Neutrophil (primary cell): Measurements from ENCODE around the gene CDKAL1.

ENCODE experiments used
- H3K27ac ChIP-seq: fragments of 200-600 bp; sonication (generic); 2 replicates; pipeline ENCODE4 v1.5.1; 2016; ENCODE audit warnings: mild to moderate bottlenecking, moderate library complexity
- H3K27me3 ChIP-seq: fragments of 200-600 bp; sonication (generic); 2 replicates; pipeline ENCODE4 v1.6.0; 2016; ENCODE audit warnings: mild to moderate bottlenecking
- H3K36me3 ChIP-seq: fragments of 200-600 bp; sonication (generic); 2 replicates; pipeline ENCODE4 v1.5.1; 2017
- H3K4me1 ChIP-seq, 2 experiments: fragments of 200-600 bp in 1 of 2; sonication (generic) in 1 of 2; 1 replicate in 1 of 2; 2 replicates in 1 of 2; pipeline versions ENCODE4 v1.5.1 to v1.6.1; 2013 to 2016; ENCODE audit warnings: low read depth in 1 of 2, low read length in 1 of 2, mild to moderate bottlenecking in 1 of 2, moderate library complexity in 1 of 2; ENCODE audit not compliant: control insufficient read depth in 1 of 2, insufficient read depth in 1 of 2
- H3K4me3 ChIP-seq, 2 experiments: fragments of 200-600 bp in 1 of 2; sonication (generic) in 1 of 2; 1 replicate in 1 of 2; 2 replicates in 1 of 2; pipeline ENCODE4 v1.5.1; 2013 to 2016; ENCODE audit warnings: low read depth in 1 of 2, low read length in 1 of 2, mild to moderate bottlenecking in 1 of 2, moderate library complexity in 1 of 2
- H3K9me3 ChIP-seq: fragments of 200-600 bp; sonication (generic); 2 replicates; pipeline ENCODE4 v1.5.1; 2016
- CTCF ChIP-seq: fragments of 200-600 bp; sonication (generic); IDR thresholded peaks from 2 replicates; pipeline ENCODE4 v1.5.1; 2016; ENCODE audit warnings: antibody characterized with exemption

The CDKAL1 gene

GRCh38 chr6:20797597-20797996 lies 263.3 kb downstream of the CDKAL1 start:
- no peaks in the 10 kb centered on the region for H3K4me1 ChIP-seq
- no peak for TF ChIP-seq CTCF

GRCh38 chr6:20800229-20800628 lies 266.0 kb downstream of the CDKAL1 start:
- TF ChIP-seq CTCF, result no peak
- no peak overlapping the region for H3K4me3 ChIP-seq
- H3K9me3 ChIP-seq, result no peaks in the 10 kb centered on the region
- no peaks in the 10 kb centered on the region for H3K36me3 ChIP-seq
- no peaks in the 10 kb centered on the region for H3K4me1 ChIP-seq
- H3K27me3 ChIP-seq, result no peaks in the 10 kb centered on the region
- no peak overlapping the region for H3K27ac ChIP-seq

More at GRCh38 chr6:20797597-20797996, 263.3 kb downstream of the CDKAL1 start:
- H3K4me3 ChIP-seq, result no peak overlapping the region
- no peak overlapping the region for H3K27ac ChIP-seq
- no peaks in the 10 kb centered on the region for H3K27me3 ChIP-seq
- no peaks in the 10 kb centered on the region for H3K36me3 ChIP-seq
- no peaks in the 10 kb centered on the region for H3K9me3 ChIP-seq

GRCh38 chr6:20800653-20801052 lies 266.4 kb downstream of the CDKAL1 start:
- no peaks in the 10 kb centered on the region for H3K36me3 ChIP-seq
- no peak for TF ChIP-seq CTCF

GRCh38 chr6:20801595-20801994 lies 267.3 kb downstream of the CDKAL1 start:
- H3K4me3 ChIP-seq, result no peak overlapping the region
- no peaks in the 10 kb centered on the region for H3K4me1 ChIP-seq
- H3K27ac ChIP-seq, result no peak overlapping the region
- no peaks in the 10 kb centered on the region for H3K27me3 ChIP-seq
- no peaks in the 10 kb centered on the region for H3K9me3 ChIP-seq
- H3K36me3 ChIP-seq, result no peaks in the 10 kb centered on the region
- no peak for TF ChIP-seq CTCF

More at GRCh38 chr6:20800653-20801052, 266.4 kb downstream of the CDKAL1 start:
- Histone ChIP-seq H3K4me3 (no peak overlapping the region), H3K9me3 (no peaks in the 10 kb centered on the region), H3K27ac (no peak overlapping the region), H3K27me3 (no peaks in the 10 kb centered on the region), H3K4me1 (no peaks in the 10 kb centered on the region)

GRCh38 chr6:20802596-20802995 lies 268.3 kb downstream of the CDKAL1 start:
- no peak overlapping the region for H3K4me3 ChIP-seq
- no peak overlapping the region for H3K27ac ChIP-seq
- H3K27me3 ChIP-seq, result no peaks in the 10 kb centered on the region
- no peak for TF ChIP-seq CTCF
- H3K4me1 ChIP-seq, result no peaks in the 10 kb centered on the region
- H3K36me3 ChIP-seq, result no peaks in the 10 kb centered on the region
- no peaks in the 10 kb centered on the region for H3K9me3 ChIP-seq

- no peaks in the 10 kb centered on the region for H3K27me3 ChIP-seq
- no peak overlapping the region for H3K4me3 ChIP-seq
- H3K9me3 ChIP-seq, result no peaks in the 10 kb centered on the region
- no peaks in the 10 kb centered on the region for H3K4me1 ChIP-seq
- no peak overlapping the region for H3K27ac ChIP-seq
- TF ChIP-seq CTCF, result no peak
- H3K36me3 ChIP-seq, result no peaks in the 10 kb centered on the region
Measured at GRCh38 chr6:20805021-20805420, 270.8 kb downstream of the CDKAL1 start.
